ENCODE results near the gene FADS2.

DNA sequence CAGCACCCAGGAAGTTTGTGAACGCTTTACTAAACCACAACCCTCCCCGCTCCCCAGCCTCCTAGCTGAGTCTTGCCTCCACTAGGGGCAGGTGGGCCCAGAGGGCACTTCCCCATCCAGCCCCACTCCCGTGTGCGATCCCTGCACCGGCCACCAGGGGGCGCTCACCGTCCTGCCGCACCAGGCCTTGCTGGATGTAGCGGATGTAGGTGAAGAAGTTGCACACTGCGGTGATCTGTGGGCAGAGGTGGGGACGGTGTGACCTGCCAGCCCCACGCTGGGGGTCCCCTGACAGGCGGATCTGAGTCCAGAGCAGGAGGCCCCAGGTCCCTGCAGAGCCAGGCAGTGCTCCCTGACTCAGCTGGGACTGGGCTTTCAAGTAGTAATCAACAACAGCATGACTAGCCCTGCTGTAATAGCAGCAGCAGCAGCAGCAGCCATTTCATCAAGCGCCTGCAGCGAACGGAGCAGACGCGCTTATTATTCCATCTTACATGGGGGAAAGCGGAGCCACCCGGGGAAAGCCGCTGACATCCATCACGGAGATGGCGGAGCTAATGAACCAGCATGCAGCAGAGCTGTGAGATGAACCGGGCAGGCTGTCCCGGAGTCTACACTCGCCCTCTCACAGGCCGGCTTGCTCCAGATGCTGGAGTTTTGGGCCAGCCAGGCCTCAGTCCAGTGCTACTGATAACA, 71.2 kb downstream of the FADS2 start:
- TF ChIP-seq CTCF (IDR thresholded peaks at IDR 0.05), result peak; percentile 98 to 100 (median 100)
- no peak for TF ChIP-seq POLR2A (IDR thresholded peaks at IDR 0.05)
